ENCODE measurements around the gene NLRP9. TPM values are rescaled to one million over a fixed set of nuclear protein-coding genes. Genes with fewer than 3 reads are reported as not detected.
"Not testable (repeated sequence)": the region's sequence is repeated elsewhere in the genome, so short reads cannot be mapped to it uniquely, and the experiment has no call there.

NLRP9 gene
- polyA plus RNA-seq, 1 donor from 2014 or later: not detected

- no peak overlapping the region for H3K27ac ChIP-seq (ENCODE audit: low read length)
- no peak overlapping the region for H2AFZ ChIP-seq (ENCODE audit: low read depth, low read length)
- no peak overlapping the region for H3K9ac ChIP-seq (ENCODE audit: low read length)
- no peaks in the 10 kb centered on the region for H3K9me3 ChIP-seq (ENCODE audit: low read length)
- H3K9me2 ChIP-seq (ENCODE audit: insufficient read depth, low read length): no peaks in the 10 kb centered on the region
- H3K4me3 ChIP-seq (ENCODE audit: low read length): no peak overlapping the region
- H3K79me2 ChIP-seq (replicated peaks; ENCODE audit: insufficient read depth, low read length): no peaks in the 10 kb centered on the region
- no peaks in the 10 kb centered on the region for H3K27me3 ChIP-seq (ENCODE audit: insufficient read depth, low read depth, low read length)
- TF ChIP-seq POLR2AphosphoS5 (IDR thresholded peaks at IDR 0.05) (no peak), TAF1 (IDR thresholded peaks at IDR 0.05; ENCODE audit: low read depth) (no peak), MXI1 (conservative IDR thresholded peaks at IDR 0.05; ENCODE audit: poor library complexity, severe bottlenecking) (no peak), EZH2 (IDR thresholded peaks at IDR 0.05; ENCODE audit: borderline replicate concordance, insufficient read depth, low read length, poor library complexity, severe bottlenecking) (no peak), EP300 (conservative IDR thresholded peaks at IDR 0.05; ENCODE audit: poor library complexity, severe bottlenecking) (no peak), CTCF (IDR thresholded peaks at IDR 0.05; ENCODE audit: poor library complexity, severe bottlenecking) (no peak), SMC3 (conservative IDR thresholded peaks at IDR 0.05; ENCODE audit: poor library complexity) (no peak), RAD21 (conservative IDR thresholded peaks at IDR 0.05) (no peak), REST (IDR thresholded peaks at IDR 0.05; ENCODE audit: borderline replicate concordance) (no peak)
- no peaks in the 10 kb centered on the region for H3K36me3 ChIP-seq (ENCODE audit: insufficient read depth, low read length)
- no peak overlapping the region for H3K4me2 ChIP-seq (ENCODE audit: low read length)
- no peaks in the 10 kb centered on the region for H4K20me1 ChIP-seq (ENCODE audit: insufficient read depth)
- no peaks in the 10 kb centered on the region for H3F3A ChIP-seq (ENCODE audit: insufficient read depth, low read length, poor library complexity, severe bottlenecking)
Measured at GRCh38 chr19:55720214-55720746, 17.9 kb downstream of the NLRP9 start.

GRCh38 chr19:55717879-55718711, 20.1 kb downstream of the NLRP9 start:
- not testable (repeated sequence) for H3K27me3 ChIP-seq (ENCODE audit: insufficient read depth, low read depth, low read length); H3K79me2 ChIP-seq (replicated peaks; ENCODE audit: insufficient read depth, low read length); H3K9me2 ChIP-seq (ENCODE audit: insufficient read depth, low read length); H2AFZ ChIP-seq (ENCODE audit: low read depth, low read length); H3K4me3 ChIP-seq (ENCODE audit: low read length); H3K9me3 ChIP-seq (ENCODE audit: low read length); H3K4me2 ChIP-seq (ENCODE audit: low read length); H3K36me3 ChIP-seq (ENCODE audit: insufficient read depth, low read length); H3K27ac ChIP-seq (ENCODE audit: low read length); H3K9ac ChIP-seq (ENCODE audit: low read length); H3F3A ChIP-seq (ENCODE audit: insufficient read depth, low read length, poor library complexity, severe bottlenecking); H4K20me1 ChIP-seq (ENCODE audit: insufficient read depth)
